RWPE1 (cell line): ENCODE data around the gene JPT1.
"Not testable (repeated sequence)": the region's sequence is repeated elsewhere in the genome, so short reads cannot be mapped to it uniquely, and the experiment has no call there.

ENCODE experiments used
- CTCF ChIA-PET: fragments of 350-600 bp; sonication (Branson Sonifier 250); formaldehyde crosslinking; extraction: SDS; loops from one replicate; lab custom pipeline; 2021; lab: Yijun Ruan, JAX
- POLR2A ChIA-PET: fragments of 400-600 bp; formaldehyde crosslinking; extraction: SDS; loops from one replicate; lab custom pipeline; 2020; ENCODE audit warnings: antibody characterized with exemption; ENCODE audit not compliant: low non-redundant PET; lab: Yijun Ruan, JAX
- DNase-seq: peaks from one replicate; pipeline ENCODE4 v3.0.0; 2012; ENCODE audit warnings: low spot score
- H3K27ac ChIP-seq: fragments of 450-650 bp; 2 replicates; pipeline ENCODE4 v1.5.1; 2017
- TF ChIP-seq, protein P1 (sequence below): fragments of 450-650 bp; conservative IDR thresholded peaks from 2 replicates; pipeline ENCODE4 v1.5.1; 2017; ENCODE audit warnings: low read depth, mild to moderate bottlenecking

Gene JPT1

GRCh38 chr17:75131278-75132017 lies 22.9 kb downstream of the JPT1 start, which contains the start of gene NT5C:
Gene NT5C, minus strand, starts transcription at chr17:75131742. Its CDS starts 35 bp downstream, at chr17:75131707.
- TF ChIP-seq, protein P1, sequence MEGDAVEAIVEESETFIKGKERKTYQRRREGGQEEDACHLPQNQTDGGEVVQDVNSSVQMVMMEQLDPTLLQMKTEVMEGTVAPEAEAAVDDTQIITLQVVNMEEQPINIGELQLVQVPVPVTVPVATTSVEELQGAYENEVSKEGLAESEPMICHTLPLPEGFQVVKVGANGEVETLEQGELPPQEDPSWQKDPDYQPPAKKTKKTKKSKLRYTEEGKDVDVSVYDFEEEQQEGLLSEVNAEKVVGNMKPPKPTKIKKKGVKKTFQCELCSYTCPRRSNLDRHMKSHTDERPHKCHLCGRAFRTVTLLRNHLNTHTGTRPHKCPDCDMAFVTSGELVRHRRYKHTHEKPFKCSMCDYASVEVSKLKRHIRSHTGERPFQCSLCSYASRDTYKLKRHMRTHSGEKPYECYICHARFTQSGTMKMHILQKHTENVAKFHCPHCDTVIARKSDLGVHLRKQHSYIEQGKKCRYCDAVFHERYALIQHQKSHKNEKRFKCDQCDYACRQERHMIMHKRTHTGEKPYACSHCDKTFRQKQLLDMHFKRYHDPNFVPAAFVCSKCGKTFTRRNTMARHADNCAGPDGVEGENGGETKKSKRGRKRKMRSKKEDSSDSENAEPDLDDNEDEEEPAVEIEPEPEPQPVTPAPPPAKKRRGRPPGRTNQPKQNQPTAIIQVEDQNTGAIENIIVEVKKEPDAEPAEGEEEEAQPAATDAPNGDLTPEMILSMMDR, result peak; percentile 78
- CTCF ChIA-PET, result interaction anchor here (0.5 to 5.8 kb wide), 12 partner anchors 9 to 61 kb away, joined by 3 to 61 read pairs (median 4); no protein-coding TSS in a partner anchor
- POLR2A ChIA-PET, result interaction anchor here (0.8 to 1.8 kb wide), 3 partner anchors 15 to 24 kb away, joined by 4 to 6 read pairs (median 5); no protein-coding TSS in a partner anchor
- peak within 1 kb of the TSS; percentile 100 for H3K27ac ChIP-seq
- DNase-seq, result peak; percentile 68

DNA sequence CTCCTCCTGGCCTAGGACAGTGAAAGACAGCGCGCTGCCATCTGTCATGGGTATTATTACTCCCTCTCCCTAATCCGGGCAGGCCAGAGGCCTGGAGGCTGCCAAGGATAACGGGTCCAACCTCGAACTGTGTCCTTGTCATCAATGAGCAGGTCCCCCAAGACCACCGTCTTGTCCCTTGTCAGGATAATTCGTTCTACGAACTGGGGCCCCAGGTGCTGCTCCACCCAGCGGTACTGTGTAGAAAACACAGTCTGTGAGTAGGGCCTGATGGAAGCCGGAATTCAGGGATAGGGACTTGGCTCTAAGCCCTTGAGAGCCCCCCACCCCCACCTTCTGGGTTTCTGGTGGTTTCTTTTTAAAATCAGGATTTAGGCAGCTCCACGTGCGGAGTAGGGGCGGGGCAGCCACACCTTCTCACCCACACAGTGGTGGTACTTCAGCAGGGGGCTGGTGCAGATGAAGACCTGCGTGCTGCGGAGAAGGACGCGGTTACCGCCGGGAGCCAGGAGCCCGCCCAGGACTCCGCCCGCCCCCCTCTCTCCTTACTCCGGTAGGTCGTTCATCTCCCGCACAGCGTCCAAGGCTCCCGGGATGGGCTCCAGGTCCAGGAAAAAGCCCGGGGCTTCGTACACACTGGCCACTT lies 23.6 kb downstream of the JPT1 start:
- peak overlapping the region; percentile 100 for H3K27ac ChIP-seq
- ChIA-PET CTCF (interaction anchor here (0.6 to 5.8 kb wide), 9 partner anchors 14 to 61 kb away, joined by 3 to 61 read pairs (median 4); no protein-coding TSS in a partner anchor), POLR2A (interaction anchor here (0.9 to 1.8 kb wide), 2 partner anchors 17 to 23 kb away, joined by 4 to 6 read pairs; no protein-coding TSS in a partner anchor)
- peak; percentile 54 for DNase-seq
- TF ChIP-seq, protein P1, result peak; percentile 62

DNA sequence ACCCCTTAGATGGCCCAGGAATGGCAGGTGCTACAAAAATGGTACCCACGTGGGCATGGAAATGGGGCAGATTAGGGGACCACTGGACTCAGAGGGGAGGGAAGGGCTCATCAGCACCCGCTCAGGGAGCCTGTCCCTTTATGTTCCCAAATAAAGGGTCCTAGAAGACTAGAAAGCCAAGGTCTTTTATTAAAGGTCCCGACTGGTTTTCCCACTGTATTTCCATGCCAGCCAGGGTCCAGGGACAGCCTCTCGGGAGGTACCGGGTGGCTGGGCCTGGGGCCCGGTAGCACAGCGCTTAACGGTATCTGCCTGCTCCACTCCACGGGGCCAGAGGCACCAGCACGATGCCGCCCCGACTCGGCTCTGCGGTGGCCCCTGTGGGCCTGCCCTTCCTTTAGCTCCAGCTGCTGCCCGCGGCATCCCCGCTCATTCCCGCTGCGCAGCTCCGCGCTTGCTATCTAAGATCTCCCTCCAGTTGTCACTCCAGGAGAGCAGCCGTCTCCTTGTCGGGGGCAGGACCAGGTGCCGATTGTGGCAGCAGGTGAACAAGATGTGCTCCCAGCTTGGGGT lies 24.2 kb downstream of the JPT1 start:
- ChIA-PET POLR2A (no interaction called here), CTCF (interaction anchor here (0.5 to 5.8 kb wide), 10 partner anchors 11 to 45 kb away, joined by 3 to 61 read pairs (median 4); no protein-coding TSS in a partner anchor)
- peak overlapping the region; percentile 100 for H3K27ac ChIP-seq
- TF ChIP-seq, protein P1, result no peak
- no peak for DNase-seq

DNA sequence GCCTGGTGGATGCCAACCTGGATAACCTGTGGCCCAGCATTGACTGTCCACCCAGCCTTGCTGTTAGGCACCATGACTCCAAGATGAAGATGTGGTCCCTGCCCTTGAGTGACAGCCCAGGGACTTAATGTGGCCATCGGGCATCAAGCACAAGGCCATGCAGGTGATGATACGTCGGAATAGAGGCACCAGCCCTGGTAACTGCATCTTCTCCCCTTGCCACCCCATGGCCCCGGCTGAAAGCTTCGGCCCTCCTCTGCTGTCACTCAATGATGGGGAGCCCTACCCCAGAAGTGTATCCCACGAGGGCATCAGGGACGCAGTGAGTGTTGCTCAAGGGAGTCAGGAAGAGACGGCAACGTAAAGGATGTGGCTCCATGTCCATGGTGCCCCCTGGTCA lies 24.7 kb downstream of the JPT1 start:
- DNase-seq, result no peak
- CTCF ChIA-PET, result interaction anchor here (0.5 to 2.9 kb wide), 5 partner anchors 10 to 124 kb away, joined by 3 to 14 read pairs (median 4); no protein-coding TSS in a partner anchor
- POLR2A ChIA-PET, result no interaction called here
- TF ChIP-seq, protein P1, result no peak
- H3K27ac ChIP-seq, result peak overlapping the region; percentile 100

GRCh38 chr17:75128694-75129505 lies 25.4 kb downstream of the JPT1 start:
- CTCF ChIA-PET, result interaction anchor here (0.6 to 2.9 kb wide), 4 partner anchors 9 to 123 kb away, joined by 3 to 14 read pairs (median 4); no protein-coding TSS in a partner anchor

DNA sequence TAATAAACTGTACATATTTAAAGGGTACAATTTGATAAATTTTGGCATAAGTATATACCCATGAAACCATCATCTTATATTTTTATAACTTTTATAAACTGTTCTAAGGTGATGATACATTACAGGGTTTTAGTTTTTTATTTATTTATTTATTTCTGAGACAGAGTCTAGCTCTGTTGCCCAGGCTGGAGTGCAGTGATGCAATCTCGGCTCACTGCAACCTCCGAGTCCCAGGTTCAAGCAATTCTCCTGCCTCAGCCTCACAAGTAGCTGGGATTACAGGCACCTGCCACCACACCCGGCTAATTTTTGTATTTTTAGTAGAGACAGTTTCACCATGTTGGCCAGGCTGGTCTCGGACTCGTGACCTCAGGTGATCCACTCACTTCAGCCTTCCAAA lies 26.4 kb downstream of the JPT1 start:
- H3K27ac ChIP-seq, result peak overlapping the region; percentile 100

More at GRCh38 chr17:75128694-75129505, 25.4 kb downstream of the JPT1 start:
- H3K27ac ChIP-seq, result peak overlapping the region; percentile 100
- TF ChIP-seq, protein P1, result no peak
- POLR2A ChIA-PET, result interaction anchor here (0.5 kb wide), 1 partner anchor 40 kb away, joined by 3 read pairs; no protein-coding TSS in a partner anchor
- DNase-seq, result no peak

More for the DNA sequence above, 26.4 kb downstream of the JPT1 start:
- CTCF ChIA-PET, result interaction anchor here (2.9 kb wide), 1 partner anchor 14 kb away, joined by 14 read pairs; no protein-coding TSS in a partner anchor
- DNase-seq, POLR2A ChIA-PET: not testable (repeated sequence)
